ENCODE results near the gene CPSF4.

CPSF4 gene

GRCh38 chr7:99448855-99449254 lies 10.1 kb downstream of the CPSF4 start:
- no peak for DNase-seq (ENCODE audit: low read depth in 2 of 2)

- no peak for DNase-seq (ENCODE audit: low read depth in 2 of 2)
Observed at GRCh38 chr7:99449326-99449725, 10.6 kb downstream of the CPSF4 start.

GRCh38 chr7:99451936-99452335 lies 13.2 kb downstream of the CPSF4 start:
- no peak for DNase-seq (ENCODE audit: low read depth in 2 of 2)

GRCh38 chr7:99452541-99452940 lies 13.8 kb downstream of the CPSF4 start:
- DNase-seq (ENCODE audit: low read depth in 2 of 2), result no peak

- DNase-seq (ENCODE audit: low read depth in 2 of 2), result no peak
Observed at GRCh38 chr7:99453105-99453504, 14.4 kb downstream of the CPSF4 start.

GRCh38 chr7:99455874-99456273 lies 17.1 kb downstream of the CPSF4 start:
- DNase-seq (ENCODE audit: low read depth in 2 of 2), result no peak

- no peak for DNase-seq (ENCODE audit: low read depth in 2 of 2)
Observed at GRCh38 chr7:99456288-99456687, 17.5 kb downstream of the CPSF4 start.

GRCh38 chr7:99457050-99457649 lies 18.4 kb downstream of the CPSF4 start:
- no peak for DNase-seq (ENCODE audit: low read depth in 2 of 2)

GRCh38 chr7:99457650-99458493 lies 19.1 kb downstream of the CPSF4 start:
- no peak for DNase-seq (ENCODE audit: low read depth in 2 of 2)

GRCh38 chr7:99459087-99459486 lies 20.3 kb downstream of the CPSF4 start:
- DNase-seq (ENCODE audit: low read depth in 2 of 2), result no peak

GRCh38 chr7:99460651-99461050 lies 21.9 kb downstream of the CPSF4 start:
- DNase-seq (ENCODE audit: low read depth in 2 of 2), result no peak

- no peak for DNase-seq (ENCODE audit: low read depth in 2 of 2)
Observed at GRCh38 chr7:99461221-99461620, 22.5 kb downstream of the CPSF4 start.

- DNase-seq (ENCODE audit: low read depth in 2 of 2), result no peak
Observed at GRCh38 chr7:99465421-99465768, 26.7 kb downstream of the CPSF4 start.

GRCh38 chr7:99468336-99468918 lies 29.7 kb downstream of the CPSF4 start:
- no peak for DNase-seq (ENCODE audit: low read depth in 2 of 2)

GRCh38 chr7:99469381-99470065 lies 30.8 kb downstream of the CPSF4 start:
- DNase-seq (ENCODE audit: low read depth in 2 of 2), result no peak

- DNase-seq (ENCODE audit: low read depth in 2 of 2), result peak; percentile 96
Observed at GRCh38 chr7:99472561-99473314, 34.0 kb downstream of the CPSF4 start, which contains the start of gene ZNF789. ZNF789 (plus strand) TSS chr7:99472890; CDS start chr7:99476457, 3,567 bp downstream.

GRCh38 chr7:99473315-99473596 lies 34.5 kb downstream of the CPSF4 start:
- no peak for DNase-seq (ENCODE audit: low read depth in 2 of 2)

GRCh38 chr7:99476107-99476506 lies 37.4 kb downstream of the CPSF4 start:
- DNase-seq (ENCODE audit: low read depth in 2 of 2), result no peak

- DNase-seq (ENCODE audit: low read depth in 2 of 2), result no peak
Observed at GRCh38 chr7:99478464-99479440, 40.0 kb downstream of the CPSF4 start.

GRCh38 chr7:99485094-99485493 lies 46.4 kb downstream of the CPSF4 start:
- no peak for DNase-seq (ENCODE audit: low read depth in 2 of 2)

- no peak for DNase-seq (ENCODE audit: low read depth in 2 of 2)
Observed at GRCh38 chr7:99489235-99489634, 50.5 kb downstream of the CPSF4 start.
